ENCODE data around the gene CYS1. TPM values are rescaled to one million over a fixed set of nuclear protein-coding genes. Genes with fewer than 3 reads are reported as not detected.
"Not testable (repeated sequence)": the region's sequence is repeated elsewhere in the genome, so short reads cannot be mapped to it uniquely, and the experiment has no call there.

Gene CYS1
- polyA plus RNA-seq, 3 donors: not detected

GRCh38 chr2:10014418-10015190 is 65.6 kb downstream of the CYS1 start:
- no peak overlapping the region for H3K4me2 ChIP-seq (replicated peaks; ENCODE audit: extremely low read depth, low read length, poor library complexity, severe bottlenecking)
- WGBS (ENCODE audit: insufficient coverage): 95% methylated on average over 34 of the region's 42 CpGs

GRCh38 chr2:10013651-10014417 is 66.4 kb downstream of the CYS1 start:
- H3K36me3 ChIP-seq (replicated peaks in 1 of 2; ENCODE audit: control insufficient read depth in 1 of 2, insufficient read depth in 2 of 2, low read length in 2 of 2); DNase-seq; H3K79me2 ChIP-seq (ENCODE audit: insufficient read depth, low read length); H4K20me1 ChIP-seq (ENCODE audit: insufficient read depth, low read length); H3K4me2 ChIP-seq (replicated peaks; ENCODE audit: extremely low read depth, low read length, poor library complexity, severe bottlenecking); H2AFZ ChIP-seq (ENCODE audit: insufficient read depth, low read depth, low read length, poor library complexity, severe bottlenecking); H3K36me3 Mint-ChIP-seq; H3K4me3 ChIP-seq (replicated peaks in 1 of 3; ENCODE audit: low read depth in 2 of 3, low read length in 3 of 3); intact Hi-C loops (cut with micrococcal nuclease); H3K27me3 ChIP-seq (ENCODE audit: control insufficient read depth in 2 of 2, insufficient read depth in 2 of 2, low read length in 2 of 2); H3K9ac ChIP-seq (ENCODE audit: insufficient read depth, low read length, poor library complexity, severe bottlenecking); H3K27ac Mint-ChIP-seq; H3K27ac ChIP-seq (ENCODE audit: low read depth in 1 of 2, low read length in 2 of 2); H3K4me3 Mint-ChIP-seq: not testable (repeated sequence)
- H3K4me1 ChIP-seq (ENCODE audit: control insufficient read depth in 1 of 2, insufficient read depth in 2 of 2, low read length in 2 of 2): peaks cover 5 to 12% of the 10 kb centered on the region in 2 donors
- H3K27me3 Mint-ChIP-seq (ENCODE audit: low read depth in 3 of 3): peaks cover 3 to 17% (median 8%) of the 10 kb centered on the region in 3 donors
- peaks cover 11% of the 10 kb centered on the region for H3K4me1 Mint-ChIP-seq
- 97% methylated on average over 39 of the region's 43 CpGs for WGBS (ENCODE audit: insufficient coverage)
- H3K9me3 Mint-ChIP-seq: peaks cover 0 to 13% (median 3%) of the 10 kb centered on the region in 7 donors
- H3K9me3 ChIP-seq (replicated peaks in 1 of 2; ENCODE audit: control insufficient read depth in 1 of 2, insufficient read depth in 1 of 2, low read length in 2 of 2): peaks cover 4 to 11% of the 10 kb centered on the region in 2 donors

More at GRCh38 chr2:10014418-10015190, 65.6 kb downstream of the CYS1 start:
- H3K27ac ChIP-seq (ENCODE audit: low read depth in 1 of 2, low read length in 2 of 2): no peak overlapping the region
- no peak overlapping the region for H3K4me3 ChIP-seq (replicated peaks in 1 of 3; ENCODE audit: low read depth in 2 of 3, low read length in 3 of 3)
- H3K27ac Mint-ChIP-seq: no peak overlapping the region
- no peak overlapping the region for H3K4me3 Mint-ChIP-seq
- H3K27me3 ChIP-seq (ENCODE audit: control insufficient read depth in 2 of 2, insufficient read depth in 2 of 2, low read length in 2 of 2): no peaks in the 10 kb centered on the region
- peaks cover 4 to 11% of the 10 kb centered on the region in 2 donors for H3K9me3 ChIP-seq (replicated peaks in 1 of 2; ENCODE audit: control insufficient read depth in 1 of 2, insufficient read depth in 1 of 2, low read length in 2 of 2)
- no peaks in the 10 kb centered on the region for H4K20me1 ChIP-seq (ENCODE audit: insufficient read depth, low read length)
- peaks cover 18% of the 10 kb centered on the region for H3K4me1 Mint-ChIP-seq
- H3K79me2 ChIP-seq (ENCODE audit: insufficient read depth, low read length): no peaks in the 10 kb centered on the region
- TF ChIP-seq CTCF (IDR thresholded peaks at IDR 0.05): no peak
- peaks cover 3 to 14% (median 8%) of the 10 kb centered on the region in 3 donors for H3K27me3 Mint-ChIP-seq (ENCODE audit: low read depth in 3 of 3)
- DNase-seq: no peak
- no peaks in the 10 kb centered on the region for H3K36me3 ChIP-seq (replicated peaks in 1 of 2; ENCODE audit: control insufficient read depth in 1 of 2, insufficient read depth in 2 of 2, low read length in 2 of 2)
- peaks cover 0 to 12% (median 3%) of the 10 kb centered on the region in 7 donors for H3K9me3 Mint-ChIP-seq
- H2AFZ ChIP-seq (ENCODE audit: insufficient read depth, low read depth, low read length, poor library complexity, severe bottlenecking): no peak overlapping the region
- H3K4me1 ChIP-seq (ENCODE audit: control insufficient read depth in 1 of 2, insufficient read depth in 2 of 2, low read length in 2 of 2): peaks cover 12 to 19% of the 10 kb centered on the region in 2 donors
- no peak overlapping the region for H3K9ac ChIP-seq (ENCODE audit: insufficient read depth, low read length, poor library complexity, severe bottlenecking)
- H3K36me3 Mint-ChIP-seq: no peaks in the 10 kb centered on the region
- intact Hi-C loops (cut with micrococcal nuclease): no loop called here

All from CD14-positive monocyte (primary cell).